Measurements from ENCODE around the gene TBC1D22A. TPM values are rescaled to one million over a fixed set of nuclear protein-coding genes. Genes with fewer than 3 reads are reported as not detected.

TBC1D22A gene
- polyA plus RNA-seq, 3 donors, result 15.4 to 16.5 (median 15.9) TPM

DNA sequence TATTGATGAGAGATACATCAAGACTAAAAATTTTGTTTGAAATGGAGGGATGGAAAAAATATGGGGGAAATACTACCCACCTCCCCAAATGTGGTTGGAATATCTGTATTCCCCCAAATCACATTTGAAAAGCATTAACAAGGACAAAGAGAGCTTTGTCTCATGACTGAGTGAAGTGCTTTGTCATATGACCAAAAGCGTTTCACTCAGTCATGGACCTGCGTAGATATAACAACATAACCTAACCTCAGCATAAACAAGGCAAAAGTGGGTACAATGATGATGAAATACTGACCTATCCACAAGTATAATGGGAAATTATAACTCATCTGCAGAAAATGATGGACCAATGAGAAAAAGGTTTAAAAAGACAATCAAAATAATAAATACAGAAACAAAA lies 418.3 kb downstream of the TBC1D22A start:
- no peak for DNase-seq (ENCODE audit: low read depth in 3 of 3, low spot score in 2 of 3)

DNA sequence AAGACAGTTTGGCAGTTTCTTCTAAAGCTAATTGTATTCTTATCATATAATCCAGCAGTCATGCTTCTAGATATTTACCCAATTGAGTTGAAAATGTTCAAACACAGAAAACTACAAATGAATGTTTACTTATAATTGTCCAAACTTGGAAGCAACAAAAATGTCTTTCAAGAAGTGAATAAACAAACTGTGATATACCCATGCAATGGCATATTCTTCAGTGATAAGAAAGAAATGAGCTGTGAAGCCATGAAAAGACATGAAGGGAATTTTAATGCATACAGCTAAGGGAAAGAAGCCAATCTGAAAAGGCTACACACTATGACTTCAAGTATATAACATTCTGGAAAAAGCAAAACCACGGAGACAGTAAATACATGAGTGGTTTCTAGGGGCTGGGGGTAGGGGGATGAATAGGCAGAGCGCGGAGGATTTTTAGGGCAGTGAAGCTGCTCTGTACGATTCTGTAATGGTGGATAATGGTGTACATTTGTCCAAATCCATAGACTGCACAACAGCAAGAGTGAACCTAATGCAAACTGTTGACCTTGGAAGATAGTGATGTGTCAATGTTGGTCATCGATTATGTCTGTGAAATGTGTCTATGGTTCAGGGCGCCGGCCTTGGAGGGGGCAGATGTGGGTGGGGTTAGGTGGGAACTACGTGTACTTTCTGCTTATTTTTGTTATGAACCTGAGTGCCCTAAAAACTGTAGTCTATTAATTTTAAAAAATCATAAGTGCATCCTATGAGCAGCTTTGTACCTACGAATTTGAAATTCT lies 424.9 kb downstream of the TBC1D22A start:
- no peak for DNase-seq (ENCODE audit: low read depth in 3 of 3, low spot score in 2 of 3)

DNA sequence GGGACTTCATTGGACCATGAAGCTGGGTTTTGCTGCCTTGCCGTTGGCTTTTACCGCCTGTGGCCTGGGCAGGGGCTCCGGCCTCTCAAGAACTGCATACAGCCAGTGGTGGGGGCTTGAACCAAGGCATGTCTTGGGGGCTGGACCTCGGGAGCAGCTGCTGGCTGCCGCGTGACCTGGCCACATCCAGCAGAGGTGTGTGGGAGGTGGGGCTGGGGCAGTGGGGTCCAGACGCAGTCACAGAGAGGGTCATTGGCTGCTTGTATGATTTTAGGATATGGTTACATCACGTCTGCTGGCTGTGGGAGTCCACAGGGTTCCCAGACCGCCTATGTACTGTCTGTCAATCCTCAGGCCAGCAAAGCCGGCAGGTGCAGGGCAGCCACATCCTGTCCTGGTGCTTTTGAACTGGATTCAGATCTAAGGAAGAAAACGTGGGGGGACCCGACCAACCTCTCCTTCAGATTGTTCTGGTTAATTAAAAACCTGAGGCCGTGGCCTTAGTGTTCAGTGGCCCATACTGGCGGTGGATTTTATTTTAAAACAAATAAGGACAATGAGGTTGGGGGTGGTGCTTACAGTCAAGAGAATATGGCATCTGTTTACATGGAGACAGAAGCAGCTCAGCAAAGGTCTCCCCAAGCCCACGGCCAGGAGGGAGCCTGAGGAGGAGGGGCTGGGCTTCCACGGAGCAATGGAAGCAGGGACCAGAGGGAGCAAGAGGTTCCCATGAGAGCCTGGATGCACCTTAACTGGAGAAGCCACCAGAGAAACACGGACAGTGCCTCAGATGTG lies 426.0 kb downstream of the TBC1D22A start:
- DNase-seq (ENCODE audit: low read depth in 3 of 3, low spot score in 2 of 3), result no peak

DNA sequence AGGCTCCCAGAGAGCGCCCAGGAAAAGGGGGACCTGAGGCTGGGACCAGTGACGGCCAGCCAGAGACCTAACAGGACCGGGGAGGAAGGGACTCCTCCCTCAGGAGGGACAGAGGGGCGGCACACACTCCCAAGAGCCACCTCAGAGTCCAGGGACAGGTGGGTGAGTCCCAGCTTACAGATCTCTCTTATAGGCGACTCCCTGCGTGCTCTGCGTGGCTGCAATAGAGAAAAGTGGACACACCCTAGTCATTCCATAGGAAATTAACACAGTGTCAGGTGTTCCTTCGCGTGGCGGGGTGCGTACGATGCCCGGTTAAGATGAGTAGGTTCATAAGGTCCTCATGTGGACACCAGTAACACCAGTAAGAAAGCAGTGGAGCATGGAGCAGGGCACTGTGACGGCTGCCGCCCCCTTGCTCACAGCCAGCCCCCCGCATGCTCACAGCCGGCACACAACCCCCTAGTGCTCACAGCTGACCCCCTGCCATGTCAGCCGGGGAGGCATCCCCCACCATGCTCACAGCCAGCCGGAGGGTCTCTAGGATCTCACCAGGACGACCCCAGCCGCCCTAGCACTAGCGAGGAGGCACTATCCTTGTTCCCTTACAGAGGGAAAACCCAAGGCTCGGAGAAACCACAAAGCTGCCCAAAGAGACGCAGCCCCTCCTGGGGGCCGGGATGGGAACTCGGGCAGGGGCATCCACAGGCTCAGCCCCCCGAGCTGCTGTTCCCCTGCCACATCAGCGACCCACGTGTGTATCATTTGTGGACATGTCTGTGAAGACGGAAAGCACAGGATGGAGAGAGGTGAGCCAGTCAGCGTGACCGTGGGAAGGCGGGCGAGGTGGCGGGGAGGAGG lies 426.8 kb downstream of the TBC1D22A start:
- DNase-seq (ENCODE audit: low read depth in 3 of 3, low spot score in 2 of 3), result no peak

DNA sequence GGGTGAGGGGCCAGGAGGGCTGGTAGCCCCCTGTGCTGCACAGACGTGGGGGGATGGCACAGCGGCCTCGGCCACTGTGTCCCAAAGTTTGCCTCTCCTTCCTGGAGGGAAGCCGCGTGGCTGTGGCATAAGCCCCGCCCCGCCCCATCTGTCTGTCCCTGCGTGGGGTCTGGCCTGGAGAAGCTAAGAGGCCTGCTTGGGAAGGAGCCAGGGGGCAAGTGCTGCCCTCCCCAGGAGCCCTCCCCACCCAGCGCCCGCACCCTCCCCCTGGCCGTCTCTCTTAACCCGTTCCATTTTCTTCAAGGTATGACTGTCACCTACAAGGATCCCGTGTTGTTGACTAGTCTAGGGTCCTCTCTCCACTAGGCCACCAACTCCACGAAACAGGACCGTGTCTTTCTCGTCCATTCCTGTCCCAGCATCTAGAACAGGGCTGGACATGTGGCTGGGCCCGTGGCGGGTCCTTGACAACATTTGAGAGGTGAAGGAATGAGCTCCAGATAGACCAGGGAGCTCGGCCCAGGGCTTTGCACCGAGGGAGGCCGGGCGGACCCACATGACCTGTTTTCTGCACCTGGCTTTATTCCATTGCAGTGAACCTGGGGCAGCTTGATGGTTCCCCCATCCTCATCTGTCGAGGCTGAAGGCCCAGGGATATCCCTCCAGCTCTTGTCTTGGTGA lies 428.0 kb downstream of the TBC1D22A start:
- DNase-seq (ENCODE audit: low read depth in 3 of 3, low spot score in 2 of 3), result no peak

DNA sequence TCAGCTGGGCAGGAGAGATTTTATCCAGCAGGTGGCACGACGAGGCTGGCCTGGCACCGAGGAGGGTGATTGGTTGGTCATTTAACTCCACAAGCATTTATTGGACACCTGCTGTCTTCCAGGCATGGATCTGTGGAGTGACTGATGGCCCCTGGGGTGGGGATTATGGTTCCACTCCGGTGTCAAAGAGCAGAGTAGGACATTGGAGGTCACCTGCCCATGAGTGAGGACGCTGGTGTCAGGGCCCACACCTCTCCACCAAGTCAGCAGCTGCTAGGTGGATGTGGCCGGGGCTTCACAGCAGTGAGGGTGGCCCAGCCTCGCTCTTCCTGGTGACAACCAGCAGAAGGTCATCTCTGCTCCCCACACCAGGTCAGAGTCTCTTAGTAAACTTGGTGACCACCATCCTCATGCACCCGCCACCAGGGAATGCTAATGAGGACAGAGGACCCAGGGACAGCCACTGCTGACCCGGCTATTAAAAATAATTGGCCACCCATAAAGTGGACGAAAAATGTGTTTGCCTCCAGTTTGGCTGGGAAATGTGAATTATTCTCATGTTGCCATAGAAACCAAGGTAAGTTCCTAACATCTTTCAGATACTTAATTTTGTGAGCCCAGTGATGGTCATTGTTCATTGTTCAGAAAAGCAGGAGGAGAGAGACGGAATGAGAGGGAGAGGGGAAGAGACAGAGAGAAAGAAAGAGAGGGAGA lies 428.7 kb downstream of the TBC1D22A start:
- no peak for DNase-seq (ENCODE audit: low read depth in 3 of 3, low spot score in 2 of 3)

DNA sequence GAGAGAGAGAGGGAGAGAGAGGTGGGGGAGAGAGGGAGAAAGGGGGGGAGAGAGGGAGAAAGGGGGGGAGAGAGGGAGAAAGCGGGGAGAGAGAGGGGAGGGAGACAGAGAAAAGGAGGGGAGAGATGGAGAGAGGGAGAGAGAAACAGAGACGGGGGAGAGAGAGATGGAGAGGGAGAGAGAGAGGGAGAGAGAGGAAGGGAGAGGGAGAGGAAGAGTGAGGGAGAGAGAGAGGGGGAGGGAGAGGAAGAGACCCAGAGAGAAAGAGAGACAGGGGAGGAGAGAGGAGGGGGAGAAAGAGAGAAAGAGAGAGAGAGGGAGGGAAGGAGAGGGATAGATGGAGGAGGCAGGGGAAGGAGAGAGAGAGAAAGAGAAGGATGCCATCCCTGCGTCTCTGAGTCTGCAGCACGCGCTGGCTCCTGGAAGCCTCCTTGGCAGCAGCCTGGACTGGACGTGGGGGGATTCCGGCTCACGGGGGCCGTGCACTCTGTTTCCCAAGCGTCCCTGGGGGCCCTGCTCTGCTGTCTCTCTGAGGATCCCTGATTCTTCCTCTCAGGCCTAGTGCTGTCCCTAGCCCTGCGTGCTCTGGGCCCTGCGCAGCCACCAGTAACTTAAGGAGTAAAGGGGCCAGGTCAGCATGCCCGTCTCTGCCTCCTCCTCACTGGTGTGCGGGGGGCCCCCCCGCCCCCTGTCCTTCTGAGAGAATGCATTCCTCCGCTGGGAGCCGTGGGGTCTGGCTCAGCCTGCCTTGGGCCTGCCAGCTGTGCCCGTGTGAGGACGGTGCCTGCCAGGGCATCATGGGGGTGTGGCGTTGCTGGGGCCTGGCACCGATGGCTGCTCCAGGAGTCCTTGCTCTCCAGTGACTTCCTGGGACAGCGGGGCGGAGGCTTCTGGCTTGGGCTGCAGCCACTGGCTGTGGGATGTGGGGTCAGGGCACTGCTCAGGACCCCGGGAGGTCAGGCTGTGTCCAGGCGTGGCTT lies 429.5 kb downstream of the TBC1D22A start:
- DNase-seq (ENCODE audit: low read depth in 3 of 3, low spot score in 2 of 3), result no peak

DNA sequence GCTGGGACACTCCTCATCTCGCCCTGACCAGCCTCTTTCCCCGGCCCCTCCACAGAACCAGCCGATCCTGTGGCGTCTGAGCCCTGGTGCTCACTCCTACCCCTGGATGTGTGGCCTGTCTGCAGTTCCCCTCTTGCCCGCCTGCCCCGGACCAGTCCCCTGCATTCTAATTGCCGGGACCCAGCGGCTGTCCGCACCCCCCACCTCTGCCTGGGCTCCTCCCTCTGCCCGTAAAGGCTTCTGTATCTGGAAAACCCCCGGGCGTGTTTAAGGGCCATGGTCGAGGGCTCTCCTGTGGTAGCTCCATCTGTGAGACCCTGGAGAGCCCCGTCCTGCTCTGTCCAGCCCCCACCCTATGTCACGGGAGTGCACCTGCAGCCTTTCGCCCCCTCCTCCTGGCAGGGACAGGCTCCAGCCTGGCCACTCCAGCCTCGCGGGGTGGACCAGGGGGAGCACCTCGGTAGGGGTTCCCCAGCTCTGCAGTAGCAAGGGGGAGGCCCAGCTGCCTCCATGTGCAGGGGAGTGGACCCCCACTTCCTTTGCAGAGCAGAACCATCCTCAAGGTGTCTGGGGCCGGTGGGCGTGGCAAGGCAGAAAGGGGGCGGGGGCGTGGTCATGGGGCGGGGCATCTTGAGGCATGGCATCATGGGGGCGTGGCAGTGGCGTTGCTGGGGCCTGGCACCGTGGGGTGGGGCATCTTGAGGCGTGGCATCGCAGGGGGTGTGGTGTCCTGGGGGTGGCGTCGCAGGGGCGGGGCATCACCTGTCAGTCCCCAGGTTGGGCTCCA lies 430.4 kb downstream of the TBC1D22A start:
- DNase-seq (ENCODE audit: low read depth in 3 of 3, low spot score in 2 of 3), result no peak

DNA sequence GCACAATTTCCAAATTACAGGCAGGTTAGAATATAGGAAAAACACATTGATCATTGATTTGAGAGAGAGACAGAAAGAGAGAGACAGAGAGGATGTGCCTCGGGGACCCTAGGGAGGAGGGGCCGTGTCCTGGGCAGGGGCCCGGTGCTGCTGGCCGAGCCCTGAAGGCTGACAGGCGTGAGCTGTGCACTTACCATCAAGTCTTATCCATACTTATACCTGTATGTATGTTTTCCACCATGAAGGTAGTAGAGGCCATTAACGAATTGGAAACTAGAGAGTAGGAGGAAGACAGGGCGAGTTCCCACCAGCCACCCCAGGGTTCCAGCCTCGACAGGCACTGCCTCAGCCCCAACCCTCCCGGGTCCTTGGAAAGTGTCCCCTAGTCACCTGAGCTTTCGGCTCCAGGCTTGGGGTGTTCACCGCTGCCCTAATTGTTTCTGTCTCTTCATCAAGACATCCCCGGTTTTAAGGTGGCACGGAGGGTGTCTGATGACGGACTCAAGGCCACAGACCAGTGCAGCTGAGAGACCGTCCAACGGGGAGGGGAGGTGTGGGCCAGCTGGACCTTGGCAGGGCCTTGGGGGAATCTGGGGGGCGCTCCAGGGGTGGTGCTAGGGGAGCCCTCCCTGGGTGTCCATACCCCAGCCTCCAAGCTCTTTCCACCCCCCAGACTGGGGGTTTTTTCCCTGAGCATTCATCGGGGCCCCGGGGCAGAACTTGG lies 431.3 kb downstream of the TBC1D22A start:
- no peak for DNase-seq (ENCODE audit: low read depth in 3 of 3, low spot score in 2 of 3)

DNA sequence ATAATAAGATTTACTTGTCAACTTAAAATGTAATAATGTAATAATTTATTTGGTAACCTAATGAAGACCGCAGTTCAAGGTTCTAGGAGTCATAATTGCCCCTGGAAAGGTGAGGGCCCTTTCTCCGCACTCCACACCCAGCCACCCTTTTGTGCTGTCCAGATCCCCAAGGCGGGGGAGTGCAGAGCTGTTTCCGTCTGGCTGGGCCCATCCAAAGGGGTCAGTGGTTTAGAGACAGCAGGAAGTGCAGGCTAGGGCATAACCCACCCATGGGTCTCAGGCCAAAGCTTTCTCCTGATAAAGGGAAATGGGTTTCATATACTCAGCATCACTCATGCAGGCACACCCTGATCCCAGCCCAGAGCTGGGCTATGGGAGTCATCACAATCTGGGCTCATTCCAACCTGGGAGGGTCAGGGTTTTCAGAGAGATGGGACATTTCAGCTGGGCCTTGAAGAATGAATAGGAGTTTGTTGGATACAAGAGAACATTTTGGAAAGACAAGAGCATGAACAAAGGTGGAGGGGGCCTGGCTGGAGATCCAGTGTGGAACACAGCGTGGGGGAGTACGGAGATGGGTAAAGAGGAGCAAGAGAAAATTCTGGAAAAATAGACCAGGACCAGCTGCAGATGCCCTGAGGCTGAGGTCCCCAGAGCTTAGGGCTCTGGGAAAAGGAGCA lies 432.2 kb downstream of the TBC1D22A start:
- no peak for DNase-seq (ENCODE audit: low read depth in 3 of 3, low spot score in 2 of 3)

DNA sequence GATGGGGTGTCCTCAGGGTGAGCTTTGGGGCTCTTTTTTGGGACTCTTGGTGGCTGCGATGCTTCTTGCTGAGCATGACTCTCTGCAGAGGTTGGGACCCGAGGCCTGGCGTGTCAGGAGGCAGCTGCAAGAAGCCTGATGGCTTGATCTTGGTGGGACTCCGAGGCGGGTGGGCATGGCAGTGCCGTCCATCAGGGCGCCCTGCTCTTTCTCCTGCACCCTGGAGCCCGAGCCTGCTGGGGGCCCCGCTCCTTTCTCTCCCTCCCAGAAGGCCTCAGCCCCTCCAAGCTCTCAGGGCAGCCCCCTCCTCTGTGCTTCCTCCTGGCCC lies 432.7 kb downstream of the TBC1D22A start:
- DNase-seq (ENCODE audit: low read depth in 3 of 3, low spot score in 2 of 3), result no peak

DNA sequence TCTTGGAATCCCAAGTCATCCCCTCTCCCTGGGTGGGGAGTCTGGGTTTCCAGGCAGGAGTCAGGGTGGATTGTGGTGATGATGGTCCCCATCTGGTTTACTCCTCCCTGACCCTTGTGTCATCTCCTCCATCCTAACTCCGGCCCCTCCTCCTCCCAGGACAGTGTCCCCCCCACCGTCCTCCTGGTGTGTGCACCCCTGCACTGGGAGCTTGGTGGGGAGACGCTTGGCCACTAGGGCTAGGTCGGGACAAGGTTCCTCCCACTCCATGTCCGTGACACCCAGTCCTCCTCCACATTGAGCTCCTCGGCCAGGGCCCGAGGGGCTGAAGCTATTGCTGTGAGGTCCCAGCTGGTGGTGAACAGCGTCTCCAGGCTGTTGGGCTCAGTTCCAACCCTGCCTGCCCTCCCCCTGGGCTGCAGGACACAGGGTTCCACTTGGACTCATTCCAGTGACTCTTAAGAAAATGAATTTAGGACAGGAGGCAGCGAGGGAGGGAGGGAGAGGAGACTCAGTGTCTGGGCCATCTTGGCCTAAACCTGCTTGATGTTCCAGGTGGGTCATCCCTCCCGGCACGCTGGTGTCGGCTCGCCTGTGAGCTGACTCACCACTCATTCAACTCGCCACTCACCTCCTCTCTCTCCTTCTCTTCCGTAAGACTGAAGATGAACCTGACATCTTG lies 433.2 kb downstream of the TBC1D22A start:
- peak in 1 of 3 donors; percentile 41 for DNase-seq (ENCODE audit: low read depth in 3 of 3, low spot score in 2 of 3)

DNA sequence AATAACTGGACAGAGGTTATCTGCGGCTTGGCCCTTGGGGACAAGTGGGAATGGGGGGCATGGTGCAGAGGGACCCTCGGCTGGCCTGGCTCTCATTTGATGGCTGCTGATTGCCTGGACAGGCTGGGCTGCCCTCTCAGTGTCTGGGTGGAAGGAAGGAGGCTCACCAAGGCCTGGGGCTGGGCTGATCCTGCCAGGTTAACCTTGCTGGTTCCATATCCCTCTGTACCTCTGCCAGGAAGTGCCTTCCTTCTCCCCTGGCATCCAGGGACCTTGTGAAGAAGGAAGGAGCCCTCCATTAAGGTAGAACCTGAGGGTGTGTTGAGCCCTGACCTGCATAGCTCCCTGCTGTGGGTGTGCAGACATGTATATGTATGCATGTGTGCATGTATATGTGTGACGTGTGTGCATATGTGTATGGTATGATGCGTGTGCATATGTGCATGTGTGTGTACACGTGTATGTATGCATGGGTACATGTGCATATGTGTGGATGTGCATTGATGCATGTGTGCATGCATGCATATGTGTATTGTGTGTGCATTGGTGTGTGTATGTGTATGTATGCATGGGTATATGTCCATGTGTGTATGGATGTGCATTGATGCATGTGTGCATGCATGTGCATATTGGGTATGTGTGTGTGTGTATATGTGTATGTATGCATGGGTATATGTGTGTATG lies 433.9 kb downstream of the TBC1D22A start:
- no peak for DNase-seq (ENCODE audit: low read depth in 3 of 3, low spot score in 2 of 3)

DNA sequence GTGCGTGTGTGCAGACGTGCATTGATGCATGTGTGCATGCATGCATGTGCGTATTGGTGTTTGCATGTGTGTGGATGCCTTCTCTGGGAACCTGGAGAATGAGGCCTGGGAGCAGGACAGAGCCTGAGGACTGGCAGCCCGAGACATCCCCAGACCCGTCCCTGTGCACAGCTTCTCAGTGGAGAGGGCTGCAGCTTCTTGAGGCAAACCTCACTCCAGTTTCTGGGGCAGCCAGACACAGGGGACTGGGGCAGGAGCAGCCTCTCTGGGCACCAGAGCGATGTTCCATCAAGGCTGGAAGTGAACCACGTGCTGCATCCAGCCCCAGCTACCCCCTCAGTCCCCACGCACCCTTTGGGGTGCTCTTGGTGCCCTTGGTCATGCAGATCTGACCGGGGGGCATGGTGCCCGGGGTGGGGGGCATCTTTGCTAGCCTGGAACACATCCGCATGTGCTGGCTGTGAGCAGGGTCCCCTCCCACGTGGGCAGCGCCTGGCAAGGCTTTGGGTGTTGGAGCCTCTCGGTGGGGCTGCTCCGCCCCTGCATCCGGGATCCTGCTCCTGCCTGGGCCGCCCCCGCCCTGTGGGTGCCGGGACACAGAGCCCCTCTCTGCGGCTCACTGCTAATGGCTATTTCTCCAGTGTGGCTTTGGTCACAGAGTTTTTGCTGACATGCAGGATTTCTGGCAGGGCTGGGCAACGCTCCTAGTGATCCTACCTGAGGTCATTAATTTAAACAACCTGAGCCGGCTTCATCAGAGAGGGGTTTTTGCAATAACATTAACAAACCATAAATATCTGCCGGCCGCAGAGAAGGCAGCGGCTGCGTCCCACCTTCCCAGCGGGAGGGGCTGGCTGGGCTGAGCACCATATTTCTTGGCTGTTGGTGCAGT lies 434.7 kb downstream of the TBC1D22A start:
- DNase-seq (ENCODE audit: low read depth in 3 of 3, low spot score in 2 of 3), result no peak

Data from right renal cortex interstitium (tissue), 3 donors.